ENCODE results near the gene CELF2. TPM values are rescaled to one million over a fixed set of nuclear protein-coding genes. Genes with fewer than 3 reads are reported as not detected.

CELF2 gene
- total RNA-seq, 1 experiment from 2014 or later = 21.3 TPM

- DNase-seq (ENCODE audit: low read depth) = no peak
Measured at GRCh38 chr10:11194859-11195586, 177.4 kb downstream of the CELF2 start.

GRCh38 chr10:11195623-11196022 is 178.0 kb downstream of the CELF2 start:
- DNase-seq (ENCODE audit: low read depth) = no peak

GRCh38 chr10:11197266-11197712 is 179.6 kb downstream of the CELF2 start:
- DNase-seq (ENCODE audit: low read depth) = peak; percentile 49

GRCh38 chr10:11197878-11198277 is 180.2 kb downstream of the CELF2 start:
- DNase-seq (ENCODE audit: low read depth) = peak; percentile 53

GRCh38 chr10:11201911-11202310 is 184.2 kb downstream of the CELF2 start:
- no peak for DNase-seq (ENCODE audit: low read depth)

GRCh38 chr10:11204351-11204942 is 186.8 kb downstream of the CELF2 start:
- no peak for DNase-seq (ENCODE audit: low read depth)

- no peak for DNase-seq (ENCODE audit: low read depth)
Measured at GRCh38 chr10:11205030-11205772, 187.5 kb downstream of the CELF2 start.

- no peak for DNase-seq (ENCODE audit: low read depth)
Measured at GRCh38 chr10:11206676-11207559, 189.2 kb downstream of the CELF2 start.

GRCh38 chr10:11207560-11207844 is 189.8 kb downstream of the CELF2 start:
- DNase-seq (ENCODE audit: low read depth) = no peak

- no peak for DNase-seq (ENCODE audit: low read depth)
Measured at GRCh38 chr10:11208243-11208642, 190.6 kb downstream of the CELF2 start.

GRCh38 chr10:11208908-11209829 is 191.5 kb downstream of the CELF2 start:
- peak; percentile 52 for DNase-seq (ENCODE audit: low read depth)

GRCh38 chr10:11209830-11210181 is 192.1 kb downstream of the CELF2 start:
- peak; percentile 57 for DNase-seq (ENCODE audit: low read depth)

GRCh38 chr10:11210211-11210922 is 192.7 kb downstream of the CELF2 start:
- DNase-seq (ENCODE audit: low read depth) = peak; percentile 66

- DNase-seq (ENCODE audit: low read depth) = no peak
Measured at GRCh38 chr10:11212288-11213085, 194.8 kb downstream of the CELF2 start.

GRCh38 chr10:11213137-11213536 is 195.5 kb downstream of the CELF2 start:
- no peak for DNase-seq (ENCODE audit: low read depth)

- no peak for DNase-seq (ENCODE audit: low read depth)
Measured at GRCh38 chr10:11214407-11214806, 196.7 kb downstream of the CELF2 start.

GRCh38 chr10:11215471-11215870 is 197.8 kb downstream of the CELF2 start:
- no peak for DNase-seq (ENCODE audit: low read depth)

- no peak for DNase-seq (ENCODE audit: low read depth)
Measured at GRCh38 chr10:11217521-11217920, 199.8 kb downstream of the CELF2 start.

- no peak for DNase-seq (ENCODE audit: low read depth)
Measured at GRCh38 chr10:11218395-11218794, 200.7 kb downstream of the CELF2 start.
